Neural cell (in vitro differentiated cells): Measurements from ENCODE around the gene CC2D1A. TPM values are rescaled to one million over a fixed set of nuclear protein-coding genes. Genes with fewer than 3 reads are reported as not detected.

Source experiments
- H2AFZ ChIP-seq: fragments of 200-600, 300-800 bp; sonication (generic), shearing (Covaris generic); 2 replicates; pipeline ENCODE4 v1.6.0; 2014; ENCODE audit warnings: low read depth, mild to moderate bottlenecking, antibody characterized with exemption, low read length, moderate library complexity
- H3F3A ChIP-seq: fragments of 200-600 bp; shearing (Covaris generic); 2 replicates; pipeline ENCODE4 v1.6.1; 2016; ENCODE audit warnings: mild to moderate bottlenecking, moderate library complexity, mixed read lengths, antibody characterized with exemption, low read length; ENCODE audit not compliant: insufficient read depth, poor library complexity, severe bottlenecking
- H3K27ac ChIP-seq: fragments of 200-600, 300-800 bp; sonication (generic), shearing (Covaris generic); 2 replicates; pipeline ENCODE4 v1.5.1; 2014; ENCODE audit warnings: mild to moderate bottlenecking, low read length, moderate library complexity
- H3K27me3 ChIP-seq: fragments of 300-800, 200-600 bp; sonication (generic), shearing (Covaris generic); 2 replicates; pipeline ENCODE4 v1.6.0; 2014; ENCODE audit warnings: mild to moderate bottlenecking, low read depth, low read length, moderate library complexity; ENCODE audit not compliant: insufficient read depth
- H3K36me3 ChIP-seq: fragments of 300-800, 200-600 bp; sonication (generic), shearing (Covaris generic); 2 replicates; pipeline ENCODE4 v1.5.1; 2014; ENCODE audit warnings: mild to moderate bottlenecking, antibody characterized with exemption, low read length, moderate library complexity; ENCODE audit not compliant: insufficient read depth
- H3K4me2 ChIP-seq: fragments of 300-800, 200-600 bp; sonication (generic), shearing (Covaris generic); 2 replicates; pipeline ENCODE4 v1.6.0; 2014; ENCODE audit warnings: mild to moderate bottlenecking, low read length
- H3K4me3 ChIP-seq: fragments of 300-800, 200-600 bp; sonication (generic), shearing (Covaris generic); 2 replicates; pipeline ENCODE4 v1.5.1; 2014; ENCODE audit warnings: mild to moderate bottlenecking, low read length, moderate library complexity
- H3K79me2 ChIP-seq: fragments of 200-600 bp; shearing (Covaris generic); replicated peaks from 2 replicates; pipeline ENCODE4 v1.6.0; 2014; ENCODE audit warnings: mild to moderate bottlenecking, low read length, moderate library complexity; ENCODE audit not compliant: insufficient read depth
- H3K9ac ChIP-seq: fragments of 300-800, 200-600 bp; sonication (generic), shearing (Covaris generic); 2 replicates; pipeline ENCODE4 v1.6.1; 2016; ENCODE audit warnings: mild to moderate bottlenecking, low read length, mixed read lengths
- H3K9me2 ChIP-seq: fragments of 200-600 bp; shearing (Covaris generic); 2 replicates; pipeline ENCODE4 v1.6.1; 2016; ENCODE audit warnings: mild to moderate bottlenecking, low read length, mixed read lengths; ENCODE audit not compliant: insufficient read depth
- H3K9me3 ChIP-seq: fragments of 200-600, 300-800 bp; sonication (generic), shearing (Covaris generic); 2 replicates; pipeline ENCODE4 v1.6.1; 2016; ENCODE audit warnings: mild to moderate bottlenecking, mixed run types, low read length, moderate library complexity, mixed read lengths
- H4K20me1 ChIP-seq: fragments of 200-600 bp; shearing (Covaris generic); 2 replicates; pipeline ENCODE4 v1.6.1; 2016; ENCODE audit warnings: mild to moderate bottlenecking, mixed run types; ENCODE audit not compliant: insufficient read depth
- CTCF ChIP-seq: fragments of 450-650 bp; IDR thresholded peaks from 2 replicates; pipeline ENCODE4 v1.5.1; 2014; ENCODE audit warnings: antibody characterized with exemption, mild to moderate bottlenecking, moderate library complexity; ENCODE audit not compliant: poor library complexity, severe bottlenecking
- EP300 ChIP-seq: fragments of 450-650 bp; conservative IDR thresholded peaks from 2 replicates; pipeline ENCODE4 v1.6.1; 2014; ENCODE audit warnings: antibody characterized with exemption, mild to moderate bottlenecking, moderate library complexity; ENCODE audit not compliant: poor library complexity, severe bottlenecking
- EZH2 ChIP-seq: fragments of 200-600, 300-800 bp; shearing (Covaris generic), sonication (generic); IDR thresholded peaks from 2 replicates; pipeline ENCODE4 v1.6.1; 2014; ENCODE audit warnings: antibody characterized with exemption, low read length, borderline replicate concordance, mild to moderate bottlenecking; ENCODE audit not compliant: insufficient read depth, poor library complexity, severe bottlenecking
- MXI1 ChIP-seq: fragments of 450-650 bp; conservative IDR thresholded peaks from 2 replicates; pipeline ENCODE4 v1.6.1; 2014; ENCODE audit warnings: antibody characterized with exemption, mild to moderate bottlenecking; ENCODE audit not compliant: poor library complexity, severe bottlenecking
- POLR2AphosphoS5 ChIP-seq: IDR thresholded peaks from 2 replicates; pipeline ENCODE4 v1.6.1; 2012
- RAD21 ChIP-seq: fragments of 450-650 bp; conservative IDR thresholded peaks from 2 replicates; pipeline ENCODE4 v1.6.1; 2014; ENCODE audit warnings: antibody characterized with exemption, mild to moderate bottlenecking, moderate library complexity
- REST ChIP-seq: IDR thresholded peaks from 2 replicates; pipeline ENCODE4 v1.6.1; 2012; ENCODE audit warnings: borderline replicate concordance
- SMC3 ChIP-seq: fragments of 450-650 bp; conservative IDR thresholded peaks from 2 replicates; pipeline ENCODE4 v1.6.1; 2014; ENCODE audit warnings: antibody characterized with exemption, mild to moderate bottlenecking, moderate library complexity; ENCODE audit not compliant: poor library complexity
- TAF1 ChIP-seq: IDR thresholded peaks from 2 replicates; pipeline ENCODE4 v1.6.1; 2012; ENCODE audit warnings: low read depth
- polyA plus RNA-seq: library from polyadenylated mRNA; depleted of rRNA; stranded (reverse); fragments of >200 nt; gene quantifications from 2 replicates; pipeline ENCODE4 v1.2.3, GENCODE V29; 2014

The CC2D1A gene
- polyA plus RNA-seq, 1 donor from 2014 or later: 24.5 TPM

- H3K9ac ChIP-seq: no peak overlapping the region
- H3K9me3 ChIP-seq: no peaks in the 10 kb centered on the region
- no peaks in the 10 kb centered on the region for H3K27me3 ChIP-seq
- no peak overlapping the region for H3K4me3 ChIP-seq
- no peaks in the 10 kb centered on the region for H3K9me2 ChIP-seq
- no peaks in the 10 kb centered on the region for H3K79me2 ChIP-seq
- no peak overlapping the region for H3K27ac ChIP-seq
- no peak overlapping the region for H2AFZ ChIP-seq
- H4K20me1 ChIP-seq: no peaks in the 10 kb centered on the region
- TF ChIP-seq REST (no peak), EZH2 (no peak)
- H3K36me3 ChIP-seq: no peaks in the 10 kb centered on the region
- no peak overlapping the region for H3K4me2 ChIP-seq
- H3F3A ChIP-seq: no peaks in the 10 kb centered on the region
These were observed 31.7 kb downstream of the CC2D1A start for GRCh38 chr19:13937479-13938300.

- H2AFZ ChIP-seq: no peak within 1 kb of the TSS
- H3K4me2 ChIP-seq: no peak within 1 kb of the TSS
- no peak within 1 kb of the TSS for H3K27ac ChIP-seq
These were observed 32.5 kb downstream of the CC2D1A start, which contains the start of gene PODNL1 for GRCh38 chr19:13938301-13939064. TSS of gene PODNL1 (minus strand) at chr19:13938417. CDS start at chr19:13938181, 236 bp downstream.

More at GRCh38 chr19:13938301-13939064, 32.5 kb downstream of the CC2D1A start, which contains the start of gene PODNL1:
- TF ChIP-seq SMC3 (no peak), CTCF (no peak), EZH2 (no peak), REST (no peak), POLR2AphosphoS5 (no peak), MXI1 (no peak), TAF1 (no peak), EP300 (no peak), RAD21 (no peak)
- H3K9me2 ChIP-seq: no peaks in the 10 kb centered on the region
- H3K9ac ChIP-seq: no peak within 1 kb of the TSS
- H3F3A ChIP-seq: no peaks in the 10 kb centered on the region
- H4K20me1 ChIP-seq: no peaks in the 10 kb centered on the region
- no peaks in the 10 kb centered on the region for H3K9me3 ChIP-seq
- H3K36me3 ChIP-seq: no peaks in the 10 kb centered on the region
- H3K27me3 ChIP-seq: no peaks in the 10 kb centered on the region
- H3K4me3 ChIP-seq: no peak within 1 kb of the TSS
- H3K79me2 ChIP-seq: no peaks in the 10 kb centered on the region
